COLO668 (cell line): Measurements from ENCODE around the gene RPA1.
"Not testable (repeated sequence)": the region's sequence is repeated elsewhere in the genome, so short reads cannot be mapped to it uniquely, and the experiment has no call there.

ENCODE experiments used
- DNase-seq: peaks from one replicate; lab custom pipeline; 2025; ENCODE audit not compliant: unreplicated experiment; lab: John Stamatoyannopoulos, UW

RPA1 gene

GRCh38 chr17:1810450-1811103, 19.2 kb upstream of the RPA1 start:
- DNase-seq, result no peak

- DNase-seq, result no peak
Observed at GRCh38 chr17:1813088-1813487, 16.7 kb upstream of the RPA1 start.

DNA sequence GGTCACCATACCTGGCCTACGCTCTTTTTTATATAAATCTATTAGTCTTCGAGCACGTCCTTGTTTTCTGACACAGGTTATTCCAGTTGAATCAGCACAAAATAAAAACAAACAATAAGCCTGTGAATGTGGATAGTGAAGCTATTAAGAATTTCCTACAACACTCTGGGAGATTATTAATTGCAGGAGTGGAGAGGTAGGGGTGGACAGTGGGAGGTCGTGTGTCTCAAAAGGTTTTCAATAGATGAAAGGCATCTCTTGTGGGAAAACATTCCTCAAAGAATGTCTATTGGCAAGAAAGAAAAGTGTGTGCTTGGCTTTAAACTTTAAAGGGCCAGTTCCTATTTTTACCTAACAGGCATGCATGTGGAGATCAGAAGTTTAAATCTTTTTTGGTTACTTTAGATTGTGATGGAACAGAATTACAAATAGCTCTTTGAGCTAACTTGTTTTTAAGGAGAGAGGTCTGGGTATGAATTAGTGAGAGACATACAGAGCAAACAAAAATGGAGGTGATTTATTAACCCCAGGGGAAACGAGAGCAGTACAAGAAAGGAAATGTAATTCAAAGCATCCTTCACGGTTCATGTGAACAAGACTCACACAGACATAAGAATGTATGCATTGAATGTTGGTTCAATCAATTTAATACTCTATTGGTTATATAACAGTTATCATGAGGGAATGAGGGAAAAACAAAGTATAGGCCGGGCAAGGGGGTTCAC, 9.1 kb upstream of the RPA1 start:
- no peak for DNase-seq

DNA sequence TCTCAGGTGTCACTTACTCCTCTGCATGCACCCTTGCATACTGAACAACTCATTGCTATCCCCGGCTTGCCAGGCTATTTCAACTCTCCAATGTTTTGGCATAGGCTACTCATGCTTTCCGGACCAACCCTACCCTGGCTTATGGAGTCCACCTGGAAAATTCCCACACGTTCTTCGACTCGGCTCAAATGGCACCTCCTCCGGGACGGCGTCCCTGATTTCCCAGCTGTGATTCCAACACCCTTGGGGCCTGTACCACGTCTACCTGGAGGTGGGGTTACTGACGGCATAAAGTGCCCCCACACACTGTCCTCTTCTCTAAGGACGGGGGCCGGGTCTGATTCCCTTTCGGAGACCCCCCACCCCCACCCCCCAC, 601 bp upstream of the RPA1 start:
- peak; percentile 12 for DNase-seq

GRCh38 chr17:1830288-1830687, 483 bp downstream of the RPA1 start:
- peak; percentile 2 for DNase-seq

- DNase-seq, result no peak
Observed at GRCh38 chr17:1834380-1835149, 4.8 kb downstream of the RPA1 start.

DNA sequence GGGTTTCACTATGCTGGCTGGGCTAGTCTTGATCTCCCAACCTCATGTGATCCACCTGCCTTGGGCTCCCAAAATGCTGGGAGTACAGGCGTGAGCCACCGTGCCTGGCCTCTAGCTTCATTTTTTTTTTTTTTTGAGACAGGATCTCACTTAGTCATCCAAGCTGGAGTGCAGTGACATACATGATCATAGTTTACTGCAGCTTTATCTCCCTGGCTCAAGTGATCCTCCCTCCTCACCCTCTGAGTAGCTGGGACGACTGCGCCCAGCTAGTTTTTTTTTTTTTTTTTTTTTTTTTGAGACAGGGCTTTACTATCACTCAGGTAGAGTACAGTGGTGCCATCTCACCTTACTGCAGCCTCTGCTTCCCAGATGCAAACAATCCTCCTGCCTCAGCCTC, 9.7 kb downstream of the RPA1 start:
- no peak for DNase-seq

DNA sequence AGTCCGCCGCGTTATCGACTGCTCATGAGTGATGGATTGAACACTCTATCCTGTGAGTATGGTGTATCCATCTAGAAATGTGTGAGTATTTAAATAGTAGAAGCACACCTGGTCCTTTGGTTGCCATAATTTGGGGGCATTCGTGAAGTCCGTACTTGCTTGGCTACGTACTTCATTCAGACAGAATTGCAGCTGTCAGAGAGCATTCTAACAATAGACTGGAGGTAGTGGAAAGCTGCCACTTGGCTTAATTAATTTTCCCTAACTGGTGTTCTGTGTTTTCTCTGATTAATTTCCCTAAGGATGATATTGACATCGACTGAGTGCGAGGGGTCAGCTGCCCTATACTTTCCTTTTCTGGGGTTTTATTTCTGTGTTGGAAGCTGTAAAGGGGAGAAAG, 14.1 kb downstream of the RPA1 start:
- DNase-seq, result no peak

DNA sequence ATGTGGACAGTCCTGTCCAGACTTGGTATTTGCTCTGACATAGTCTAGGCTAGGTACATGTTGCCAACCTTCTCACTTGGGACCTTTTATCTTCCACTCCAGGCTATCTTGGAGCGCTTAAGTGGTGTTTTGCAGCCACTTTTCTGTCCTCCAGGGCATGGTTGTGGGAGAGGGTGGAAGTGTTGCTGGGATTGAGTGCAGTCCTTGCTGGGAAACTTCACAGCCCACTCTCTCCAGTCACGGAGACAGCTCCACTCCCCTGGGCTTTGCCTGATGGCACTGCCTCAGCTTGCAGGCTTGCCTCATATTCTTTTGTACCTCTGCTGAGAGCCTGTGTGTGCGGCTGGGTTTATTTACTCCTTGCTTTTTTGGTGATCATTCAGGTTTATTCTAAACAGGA, 17.4 kb downstream of the RPA1 start:
- no peak for DNase-seq

GRCh38 chr17:1852327-1852726, 22.5 kb downstream of the RPA1 start:
- DNase-seq, result no peak

- no peak for DNase-seq
Observed at GRCh38 chr17:1853698-1854097, 23.9 kb downstream of the RPA1 start.

DNA sequence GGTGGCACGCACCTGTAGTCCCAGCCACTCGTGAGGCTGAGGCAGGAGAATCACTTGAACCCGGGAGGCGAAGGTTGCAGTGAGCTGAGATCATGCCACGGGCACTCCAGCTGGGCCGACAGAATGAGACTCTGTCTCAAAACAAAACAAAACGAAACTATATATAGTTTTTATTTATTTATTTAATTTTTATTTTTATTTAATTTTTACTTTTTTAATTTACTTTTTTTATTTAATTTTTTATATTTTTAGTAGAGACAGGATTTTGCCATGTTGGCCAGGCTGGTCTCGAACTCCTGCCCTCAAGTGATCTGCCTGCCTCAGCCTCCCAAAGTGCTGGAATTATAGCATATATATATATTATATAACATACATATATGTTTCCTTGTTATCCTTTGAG, 26.7 kb downstream of the RPA1 start:
- DNase-seq, result not testable (repeated sequence)

GRCh38 chr17:1860978-1861377, 31.2 kb downstream of the RPA1 start:
- DNase-seq, result no peak

GRCh38 chr17:1861391-1862010, 31.7 kb downstream of the RPA1 start:
- DNase-seq, result no peak

DNA sequence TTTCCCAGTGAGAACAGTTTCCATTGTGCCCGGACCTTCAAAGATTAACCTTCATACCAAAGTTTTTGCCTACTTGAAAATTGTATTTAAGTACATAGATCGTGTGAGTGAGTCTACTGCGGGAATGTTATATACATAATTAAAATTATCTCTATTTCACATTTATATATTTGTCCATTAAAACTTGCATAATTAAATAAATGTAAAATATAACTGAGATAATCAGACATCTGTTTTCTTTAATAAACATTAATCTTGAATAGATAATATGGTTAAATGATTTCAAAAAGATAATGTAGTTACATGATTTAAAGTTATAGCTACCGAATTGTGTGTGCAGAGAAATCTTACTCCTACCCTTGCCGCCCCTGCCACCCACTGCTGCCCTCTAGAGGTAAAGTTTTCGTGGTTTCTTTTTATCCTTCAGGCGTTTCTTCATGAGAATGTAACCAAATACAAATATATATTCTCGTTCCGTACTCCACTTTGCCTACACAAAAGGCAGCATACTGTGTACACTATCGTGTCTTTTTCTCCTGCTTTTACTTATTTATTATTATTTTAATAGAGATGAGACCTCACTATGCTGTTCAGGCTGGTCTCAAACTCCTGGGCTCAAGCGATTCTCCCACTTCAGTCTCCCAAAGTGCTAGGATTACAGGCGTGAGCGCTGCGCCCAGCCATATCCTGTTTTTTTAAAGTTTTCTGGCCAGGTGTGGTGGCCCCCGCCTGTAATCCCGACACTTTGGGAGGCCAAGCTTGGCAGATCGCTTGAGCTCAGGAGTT, 35.6 kb downstream of the RPA1 start:
- DNase-seq, result peak; percentile 18

DNA sequence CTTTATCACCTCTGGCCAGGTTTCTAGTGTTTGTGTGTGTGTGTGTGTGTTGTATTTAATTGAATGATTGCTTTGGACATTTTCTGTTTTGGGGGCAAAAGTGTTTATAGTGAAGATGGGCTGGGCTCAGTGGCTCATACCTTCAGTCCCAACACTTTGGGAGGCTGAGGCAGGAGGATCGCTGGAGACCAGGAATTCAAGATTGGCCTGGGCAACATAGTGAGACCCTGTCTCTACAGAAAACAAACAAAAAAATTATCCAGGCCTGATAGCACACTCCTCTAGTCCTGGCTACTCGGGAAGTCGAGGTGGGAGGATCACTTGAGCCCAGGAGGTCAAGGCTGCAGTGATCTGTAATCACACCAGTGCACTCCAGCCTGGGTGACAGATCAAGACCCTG, 37.5 kb downstream of the RPA1 start:
- DNase-seq, result no peak

- no peak for DNase-seq
Observed at GRCh38 chr17:1868090-1868489, 38.3 kb downstream of the RPA1 start.

- no peak for DNase-seq
Observed at GRCh38 chr17:1870592-1870991, 40.8 kb downstream of the RPA1 start.

DNA sequence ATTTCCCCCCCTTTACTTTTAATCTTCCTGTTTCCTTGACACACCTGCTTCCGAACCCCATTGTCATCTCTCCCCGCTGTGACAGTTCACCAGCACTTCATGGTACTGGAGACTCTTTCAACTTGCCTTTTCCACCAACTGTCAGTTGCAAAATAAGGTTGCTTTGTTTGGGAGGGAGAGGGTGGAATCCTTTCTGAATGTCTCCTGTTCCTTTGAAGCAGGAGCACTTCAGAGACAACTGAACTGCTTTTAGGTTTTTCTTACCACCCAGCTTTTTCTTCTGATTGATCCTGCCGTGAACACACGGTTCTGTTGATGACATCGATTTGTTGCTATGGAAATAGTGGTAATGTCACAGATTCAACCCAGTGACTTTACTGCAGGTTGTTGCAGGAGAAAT, 42.0 kb downstream of the RPA1 start:
- no peak for DNase-seq

DNA sequence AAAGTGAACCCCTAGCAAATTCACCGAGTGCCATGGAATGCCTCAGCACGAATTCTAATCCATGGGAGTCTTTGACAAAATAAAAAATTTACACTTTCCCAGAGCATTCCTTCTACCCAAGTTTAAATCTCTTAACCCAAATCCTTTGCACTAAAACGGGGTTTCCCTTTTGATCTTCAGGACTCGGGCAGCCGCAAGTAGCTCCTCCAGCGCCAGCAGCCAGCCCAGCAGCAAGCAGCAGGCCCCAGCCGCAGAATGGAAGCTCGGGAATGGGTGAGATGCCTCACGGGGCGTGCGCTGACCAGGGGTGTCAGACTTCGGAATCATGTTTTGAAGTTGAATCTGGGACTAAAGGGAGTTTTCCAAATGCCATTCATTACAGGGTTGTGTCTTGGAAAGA, 42.4 kb downstream of the RPA1 start:
- DNase-seq, result no peak

DNA sequence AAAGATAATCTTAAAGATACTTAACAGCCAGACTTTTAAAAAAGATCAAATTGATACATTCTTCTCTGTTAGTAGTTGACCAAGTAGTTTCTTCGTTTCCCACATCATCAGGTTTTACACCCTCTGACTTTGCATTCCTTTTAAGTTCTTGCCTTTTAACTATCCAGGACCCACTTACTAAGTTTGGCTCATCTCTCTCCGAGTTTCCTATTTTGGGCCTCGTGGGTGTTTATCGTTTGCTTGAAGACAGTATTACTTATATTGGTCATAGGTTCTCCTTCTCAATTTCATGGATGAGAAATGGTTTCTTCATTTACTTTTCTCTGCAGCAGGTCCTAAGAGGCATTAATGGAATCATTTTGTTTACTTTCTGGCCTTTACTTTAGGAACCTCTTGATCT, 43.2 kb downstream of the RPA1 start:
- DNase-seq, result no peak
